Inflammatory macrophage (primary cell): Measurements from ENCODE around the gene RAB3A.

Experiments used
- DNase-seq, 2 donors: peaks; one replicate each; pipeline ENCODE4 v3.0.0-alpha.2; 2020 to 2022

RAB3A gene

GRCh38 chr19:18197306-18197705 lies 6.5 kb downstream of the RAB3A start:
- DNase-seq: no peak

DNA sequence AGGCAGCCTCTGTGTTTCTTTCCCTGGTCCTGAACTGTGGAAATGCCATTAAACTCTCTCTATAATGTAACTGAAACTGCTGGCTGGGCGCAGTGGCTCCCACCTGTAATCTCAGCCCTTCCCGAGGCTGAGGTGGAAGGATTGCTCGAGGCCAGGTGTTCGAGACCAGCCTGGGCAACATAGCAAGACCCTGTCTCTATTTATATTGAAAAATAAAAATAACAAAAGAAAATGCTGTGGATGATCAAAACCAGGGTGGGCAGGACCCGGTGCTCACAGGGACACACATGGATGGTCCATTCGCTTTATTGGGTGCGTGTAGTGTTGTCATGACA lies 7.4 kb downstream of the RAB3A start:
- DNase-seq: no peak

GRCh38 chr19:18194554-18195238 lies 9.1 kb downstream of the RAB3A start:
- peak in 1 of 2 donors; percentile 26 for DNase-seq

GRCh38 chr19:18194181-18194530 lies 9.7 kb downstream of the RAB3A start:
- no peak for DNase-seq

- no peak for DNase-seq
These were observed 10.3 kb downstream of the RAB3A start for GRCh38 chr19:18193388-18194180.

DNA sequence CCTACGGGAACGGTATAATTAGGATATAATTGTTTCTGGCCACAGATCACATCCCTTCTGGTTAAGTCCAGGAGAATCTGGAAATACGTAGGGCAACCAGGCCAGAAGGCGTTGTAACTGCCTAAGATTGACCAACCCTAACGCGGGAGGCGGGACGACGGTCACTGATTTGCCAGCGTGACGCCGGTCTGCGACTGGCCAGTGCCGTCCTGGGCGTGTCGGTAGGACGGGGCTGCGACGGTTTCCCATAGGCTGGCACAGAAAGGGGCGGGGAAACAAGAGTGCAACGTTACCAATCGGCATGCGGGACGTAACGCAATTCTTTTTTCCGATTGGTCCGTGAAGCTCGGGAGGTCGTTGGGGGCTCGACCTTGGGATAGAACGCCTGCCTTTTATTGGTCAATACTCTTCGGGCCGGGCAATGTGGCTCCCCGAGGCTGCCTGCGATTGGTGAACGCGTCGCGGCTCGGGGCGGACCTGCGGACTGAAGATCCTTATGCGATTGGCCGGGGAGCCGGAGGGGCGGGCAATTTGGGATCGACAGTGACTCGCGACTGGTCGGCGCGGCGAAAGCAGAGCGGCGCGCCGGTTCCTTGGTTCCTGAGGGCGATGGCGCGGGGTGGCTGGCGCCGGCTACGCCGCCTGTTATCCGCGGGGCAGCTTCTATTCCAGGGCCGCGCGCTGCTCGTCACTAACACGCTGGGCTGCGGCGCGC lies 11.0 kb downstream of the RAB3A start, which contains the start of gene MPV17L2:
MPV17L2 (plus strand) TSS at position 546 of the 715 bp plus-strand sequence; CDS start at position 610, 64 bp downstream.
- DNase-seq: peak; percentile 100

DNA sequence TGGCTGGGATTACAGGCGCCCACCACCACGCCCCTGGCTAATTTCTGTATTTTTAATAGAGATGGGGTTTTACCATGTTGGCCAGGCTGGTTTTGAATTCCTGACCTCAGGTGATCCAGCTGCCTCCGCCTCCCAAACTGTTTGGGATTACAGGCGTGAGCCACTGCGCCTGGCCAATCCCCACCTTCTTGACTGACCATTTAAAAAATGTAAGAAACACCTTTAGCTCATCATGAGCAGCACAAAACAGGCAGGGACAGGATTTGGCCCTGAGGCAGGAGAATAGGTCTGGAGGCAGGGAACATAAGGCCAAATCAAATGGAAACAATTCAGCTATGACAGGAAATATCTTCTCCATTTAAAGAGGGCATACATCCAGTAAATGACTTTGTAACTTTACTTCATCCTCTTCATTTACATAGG lies 12.2 kb downstream of the RAB3A start:
- DNase-seq: no peak

DNA sequence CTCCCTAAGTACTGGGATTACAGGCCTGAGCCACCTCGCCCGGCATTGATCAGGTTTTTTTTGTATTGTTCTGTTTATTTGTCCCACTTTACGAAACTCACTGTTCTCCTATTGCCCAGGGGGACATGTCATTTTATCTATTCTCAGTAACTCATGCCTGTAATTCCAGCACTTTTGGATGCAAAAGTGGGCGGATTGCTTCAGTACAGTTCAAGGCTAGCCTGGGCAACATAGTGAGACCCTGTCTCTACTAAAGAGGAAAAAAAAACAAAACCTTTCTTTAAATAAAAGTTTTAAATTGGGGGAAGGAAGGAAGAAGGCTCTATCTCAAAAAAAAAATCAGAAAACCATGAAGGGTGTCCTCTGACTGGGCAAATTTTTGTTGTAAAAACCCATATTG lies 13.6 kb downstream of the RAB3A start:
- no peak for DNase-seq

GRCh38 chr19:18185538-18185937 lies 18.3 kb downstream of the RAB3A start:
- DNase-seq: no peak

DNA sequence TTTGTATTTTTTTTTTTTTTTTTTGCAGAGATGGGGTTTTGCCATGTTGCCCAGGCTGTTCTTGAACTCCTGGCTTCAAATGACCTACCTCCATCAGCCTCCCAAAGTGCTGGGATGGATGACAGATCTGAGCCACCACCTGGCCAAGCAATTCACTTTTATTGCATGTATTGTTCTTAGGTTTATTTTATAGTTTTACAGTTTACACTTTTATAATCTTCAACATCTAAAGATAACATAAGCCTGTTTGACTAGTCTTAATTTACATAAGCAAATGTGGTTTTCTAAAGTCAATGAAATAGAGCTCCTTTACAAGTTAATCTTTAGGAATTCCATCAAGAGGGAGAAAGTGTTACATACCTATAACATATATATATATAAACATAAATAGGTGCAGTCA lies 20.3 kb downstream of the RAB3A start:
- no peak for DNase-seq

DNA sequence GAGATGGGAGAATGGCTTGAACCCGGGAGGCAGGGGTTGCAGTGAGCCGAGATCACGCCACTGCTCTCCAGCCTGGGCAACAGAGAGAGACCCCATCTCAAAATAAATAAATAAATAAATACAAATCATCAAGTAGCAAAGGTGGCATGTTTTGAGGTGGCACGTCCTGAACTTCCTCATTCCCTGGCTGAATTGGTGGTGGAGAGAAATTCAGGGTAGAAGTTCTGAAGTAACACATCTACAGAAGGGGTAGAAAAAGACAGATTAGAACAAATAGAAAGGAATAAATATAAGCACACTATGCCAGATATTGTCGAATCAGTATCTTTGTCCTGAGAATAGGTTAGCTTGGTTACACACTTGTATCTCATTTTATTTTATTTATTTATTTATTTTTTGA lies 23.9 kb downstream of the RAB3A start:
- DNase-seq: peak in 1 of 2 donors; percentile 40

DNA sequence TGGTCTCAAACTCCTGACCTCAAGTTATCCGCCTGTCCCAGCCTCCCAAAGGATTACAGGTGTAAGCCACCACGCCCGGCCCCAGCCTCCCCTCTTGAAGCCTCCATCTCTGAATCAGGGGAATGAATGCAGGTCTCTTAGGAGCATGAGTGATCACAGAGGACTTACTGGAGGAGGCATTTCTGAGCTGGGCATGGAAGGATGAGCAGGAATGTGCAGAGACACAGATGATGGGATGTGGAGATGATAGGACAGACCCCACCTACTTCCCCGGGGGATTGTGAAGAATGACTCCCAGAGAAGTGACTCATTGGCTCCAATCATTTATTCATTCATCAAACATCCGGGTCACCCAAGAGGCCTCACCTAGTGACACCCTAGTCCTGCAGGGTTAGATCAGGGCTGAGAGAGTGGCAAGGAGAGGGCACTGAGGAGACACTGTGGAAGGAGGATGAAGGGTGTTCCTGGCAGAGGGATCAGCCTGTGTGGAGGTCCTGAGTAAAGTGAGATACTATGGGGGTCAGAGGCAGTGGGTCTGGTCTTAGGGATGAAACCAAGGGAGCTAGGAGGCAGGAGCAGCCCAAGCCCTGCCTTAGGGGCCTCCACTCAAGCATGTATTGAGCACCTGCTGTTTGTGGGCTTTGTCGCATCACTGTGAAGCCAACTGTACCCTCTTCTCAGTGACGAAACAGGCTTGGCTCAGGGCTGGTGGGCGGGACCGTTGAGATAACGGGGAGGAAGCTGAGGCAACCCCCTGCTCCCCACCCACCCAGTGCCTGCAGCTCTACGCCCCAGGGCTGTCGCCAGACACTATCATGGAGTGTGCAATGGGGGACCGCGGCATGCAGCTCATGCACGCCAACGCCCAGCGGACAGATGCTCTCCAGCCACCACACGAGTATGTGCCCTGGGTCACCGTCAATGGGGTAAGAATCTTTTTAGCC lies 27.2 kb downstream of the RAB3A start:
- DNase-seq: peak; percentile 50 to 68

GRCh38 chr19:18174983-18175382 lies 28.9 kb downstream of the RAB3A start:
- no peak for DNase-seq

GRCh38 chr19:18173572-18174288 lies 30.1 kb downstream of the RAB3A start, which contains the start of gene IFI30:
TSS of gene IFI30 (plus strand) at chr19:18173813. CDS start at chr19:18173842, 29 bp downstream.
- DNase-seq: peak; percentile 95 to 96

DNA sequence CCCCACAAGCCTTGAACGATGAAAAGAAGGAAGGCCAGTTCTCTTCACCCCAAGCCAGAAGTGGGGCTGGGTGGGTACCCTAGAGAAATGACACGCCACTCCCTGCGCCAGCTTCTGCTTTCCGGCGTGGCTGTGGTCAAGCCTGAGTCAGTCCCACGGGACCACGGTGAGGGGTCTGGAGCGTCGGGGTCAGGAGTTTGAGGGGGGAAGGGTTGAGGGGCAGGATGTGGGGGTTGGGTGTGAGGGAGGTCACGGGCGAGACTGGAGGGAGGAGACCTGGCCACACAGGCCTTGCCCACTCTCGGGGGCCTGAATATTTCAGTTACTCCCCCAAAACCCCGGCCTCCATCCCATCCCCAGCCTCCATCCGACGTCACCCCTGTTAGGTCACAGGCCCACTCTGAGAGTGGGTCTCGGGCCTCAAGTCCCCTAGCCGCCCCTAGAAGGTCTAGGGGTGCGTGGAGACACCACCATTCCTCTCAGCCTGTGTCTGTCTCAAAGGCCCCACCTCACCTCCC lies 30.7 kb downstream of the RAB3A start:
- DNase-seq: peak; percentile 96 to 97

DNA sequence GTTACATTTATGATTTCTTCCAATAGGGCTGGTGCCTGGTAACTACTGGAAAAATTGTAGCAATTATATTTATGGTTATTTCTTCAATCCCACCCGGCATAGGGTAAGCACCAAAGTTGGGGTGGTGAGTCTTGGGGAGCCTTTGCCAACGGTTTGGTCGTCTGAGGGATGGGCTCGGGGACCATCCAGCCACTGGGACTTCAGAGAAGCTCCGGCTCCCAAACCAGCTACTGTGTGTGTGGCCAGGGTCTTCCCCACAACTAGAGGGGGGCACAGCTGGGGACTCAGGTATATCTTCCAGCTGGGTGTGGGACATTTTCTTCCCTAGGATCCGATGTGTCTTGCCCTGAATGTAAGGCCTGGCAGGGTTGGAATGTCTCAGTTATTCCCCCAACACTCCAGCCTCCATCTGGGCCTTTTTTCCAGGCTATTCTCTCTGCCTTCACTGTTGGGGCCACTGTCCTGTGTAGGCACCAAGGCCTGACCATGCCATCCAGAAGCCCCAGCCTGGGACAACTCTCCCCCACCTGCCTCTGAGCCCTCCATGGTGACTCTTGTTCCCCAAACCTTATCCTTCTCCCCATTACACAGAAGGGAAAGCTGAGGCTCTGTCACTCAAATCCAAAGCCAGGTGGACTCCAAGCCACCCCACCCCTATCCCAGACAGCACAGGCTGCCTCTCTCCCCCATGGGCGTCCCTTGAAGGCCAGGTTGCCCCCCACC lies 31.4 kb downstream of the RAB3A start:
- no peak for DNase-seq

GRCh38 chr19:18171605-18172327 lies 32.1 kb downstream of the RAB3A start:
- peak in 1 of 2 donors; percentile 50 for DNase-seq

- DNase-seq: peak; percentile 93 to 94
These were observed 33.1 kb downstream of the RAB3A start for GRCh38 chr19:18170714-18171255.

DNA sequence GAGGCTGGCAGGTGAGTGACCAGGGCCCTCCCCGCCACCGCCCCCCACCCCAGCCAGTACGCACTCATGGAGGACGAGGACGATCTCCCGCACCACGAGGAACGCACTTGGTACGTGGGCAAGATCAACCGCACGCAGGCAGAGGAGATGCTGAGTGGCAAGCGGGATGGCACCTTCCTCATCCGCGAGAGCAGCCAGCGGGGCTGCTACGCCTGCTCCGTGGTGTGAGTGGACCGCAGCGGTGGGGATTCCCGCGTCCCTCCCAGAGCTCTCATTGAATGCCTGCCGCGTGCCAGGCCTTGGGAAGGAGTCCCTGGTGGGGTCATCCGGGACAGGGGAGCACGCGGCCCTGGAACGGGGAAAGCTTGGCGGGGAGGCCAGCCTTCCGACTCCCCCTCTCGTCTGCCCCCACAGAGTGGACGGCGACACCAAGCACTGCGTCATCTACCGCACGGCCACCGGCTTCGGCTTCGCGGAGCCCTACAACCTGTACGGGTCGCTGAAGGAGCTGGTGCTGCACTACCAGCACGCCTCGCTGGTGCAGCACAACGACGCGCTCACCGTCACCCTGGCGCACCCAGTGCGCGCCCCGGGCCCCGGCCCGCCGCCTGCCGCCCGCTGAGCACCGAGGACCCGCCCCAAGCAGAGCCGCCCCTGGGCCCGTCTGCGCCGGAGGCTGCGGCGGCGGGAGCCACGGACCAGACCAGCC lies 35.0 kb downstream of the RAB3A start:
- DNase-seq: no peak
